H1 (cell line): ENCODE data around the gene MAML3. TPM values are rescaled to one million over a fixed set of nuclear protein-coding genes. Genes with fewer than 3 reads are reported as not detected.

ENCODE experiments used
- GTF2F1 ChIP-seq: IDR thresholded peaks from 2 replicates; pipeline ENCODE4 v1.6.1; 2012; ENCODE audit warnings: low read depth, low read length, improper control_type of control experiment, borderline replicate concordance
- NANOG ChIP-seq: IDR thresholded peaks from 2 replicates; pipeline ENCODE4 v1.6.1; 2011; ENCODE audit warnings: low read length, low read depth, mild to moderate bottlenecking, inconsistent platforms; ENCODE audit not compliant: insufficient read depth, poor library complexity, severe bottlenecking
- polyA plus RNA-seq, 7 experiments: library from polyadenylated mRNA; depleted of rRNA in 3 of 7; stranded (reverse) in 5 of 7; unstranded in 2 of 7; fragments of >200 nt in 5 of 7; fragments of 200-250 nt in 2 of 7; gene quantifications; 1 replicate in 5 of 7; 2 replicates in 1 of 7; 4 replicates in 1 of 7; pipeline versions ENCODE4 v1.2.1 to v1.2.3, GENCODE V29; 2011 to 2013; ENCODE audit warnings: missing spikeins in 2 of 7, mixed read lengths in 2 of 7
- total RNA-seq: library from RNA; stranded (reverse); fragmentation: NEBNext Ultra II Directional; extraction: Animal tissue kit (Norgen Biotek cat#: 25700); gene quantifications from 2 replicates; pipeline ENCODE4 v1.2.1, GENCODE V29; 2021
- TF ChIP-seq, protein P1 (sequence below): fragments of 300-600 bp; sonication (generic); IDR thresholded peaks from 2 replicates; pipeline ENCODE4 v1.7.1; 2012; ENCODE audit warnings: low read length, moderate library complexity, mild to moderate bottlenecking, inconsistent platforms; ENCODE audit not compliant: insufficient replicate concordance

The MAML3 gene
- total and polyA plus RNA-seq, 2 of the 8 experiments (the other 6 are each of a cell fraction or from before 2014, with no cell fraction given) = 2.1 to 5.7 TPM

DNA sequence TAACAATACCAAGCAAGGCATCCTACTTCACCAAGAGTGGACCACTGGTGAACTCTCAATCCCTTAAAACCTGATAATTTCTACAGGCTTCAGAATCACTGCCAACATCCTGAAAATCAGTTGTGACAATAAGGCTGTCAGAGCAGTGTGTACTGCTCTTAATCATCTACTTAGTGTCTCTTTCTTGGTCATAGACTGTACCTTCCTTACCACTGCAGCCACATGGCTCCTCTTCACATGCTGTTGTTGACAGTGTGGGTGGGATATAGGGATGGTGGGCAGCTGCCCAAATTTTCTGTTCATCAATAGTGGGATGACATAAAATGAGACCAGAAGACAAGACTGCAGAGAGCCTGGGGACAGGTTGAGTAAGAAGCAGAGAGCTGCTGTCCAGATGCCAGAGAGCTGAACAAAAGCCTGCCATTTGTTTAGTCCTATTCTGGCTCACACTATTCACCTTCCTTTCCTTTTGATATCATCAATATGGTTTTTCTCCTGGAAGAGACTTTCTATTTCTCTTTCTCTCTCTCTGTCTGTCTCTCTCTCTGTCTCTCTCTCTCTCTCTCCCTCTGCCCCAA lies 309.4 kb downstream of the MAML3 start (continued):
- TF ChIP-seq, protein P1, sequence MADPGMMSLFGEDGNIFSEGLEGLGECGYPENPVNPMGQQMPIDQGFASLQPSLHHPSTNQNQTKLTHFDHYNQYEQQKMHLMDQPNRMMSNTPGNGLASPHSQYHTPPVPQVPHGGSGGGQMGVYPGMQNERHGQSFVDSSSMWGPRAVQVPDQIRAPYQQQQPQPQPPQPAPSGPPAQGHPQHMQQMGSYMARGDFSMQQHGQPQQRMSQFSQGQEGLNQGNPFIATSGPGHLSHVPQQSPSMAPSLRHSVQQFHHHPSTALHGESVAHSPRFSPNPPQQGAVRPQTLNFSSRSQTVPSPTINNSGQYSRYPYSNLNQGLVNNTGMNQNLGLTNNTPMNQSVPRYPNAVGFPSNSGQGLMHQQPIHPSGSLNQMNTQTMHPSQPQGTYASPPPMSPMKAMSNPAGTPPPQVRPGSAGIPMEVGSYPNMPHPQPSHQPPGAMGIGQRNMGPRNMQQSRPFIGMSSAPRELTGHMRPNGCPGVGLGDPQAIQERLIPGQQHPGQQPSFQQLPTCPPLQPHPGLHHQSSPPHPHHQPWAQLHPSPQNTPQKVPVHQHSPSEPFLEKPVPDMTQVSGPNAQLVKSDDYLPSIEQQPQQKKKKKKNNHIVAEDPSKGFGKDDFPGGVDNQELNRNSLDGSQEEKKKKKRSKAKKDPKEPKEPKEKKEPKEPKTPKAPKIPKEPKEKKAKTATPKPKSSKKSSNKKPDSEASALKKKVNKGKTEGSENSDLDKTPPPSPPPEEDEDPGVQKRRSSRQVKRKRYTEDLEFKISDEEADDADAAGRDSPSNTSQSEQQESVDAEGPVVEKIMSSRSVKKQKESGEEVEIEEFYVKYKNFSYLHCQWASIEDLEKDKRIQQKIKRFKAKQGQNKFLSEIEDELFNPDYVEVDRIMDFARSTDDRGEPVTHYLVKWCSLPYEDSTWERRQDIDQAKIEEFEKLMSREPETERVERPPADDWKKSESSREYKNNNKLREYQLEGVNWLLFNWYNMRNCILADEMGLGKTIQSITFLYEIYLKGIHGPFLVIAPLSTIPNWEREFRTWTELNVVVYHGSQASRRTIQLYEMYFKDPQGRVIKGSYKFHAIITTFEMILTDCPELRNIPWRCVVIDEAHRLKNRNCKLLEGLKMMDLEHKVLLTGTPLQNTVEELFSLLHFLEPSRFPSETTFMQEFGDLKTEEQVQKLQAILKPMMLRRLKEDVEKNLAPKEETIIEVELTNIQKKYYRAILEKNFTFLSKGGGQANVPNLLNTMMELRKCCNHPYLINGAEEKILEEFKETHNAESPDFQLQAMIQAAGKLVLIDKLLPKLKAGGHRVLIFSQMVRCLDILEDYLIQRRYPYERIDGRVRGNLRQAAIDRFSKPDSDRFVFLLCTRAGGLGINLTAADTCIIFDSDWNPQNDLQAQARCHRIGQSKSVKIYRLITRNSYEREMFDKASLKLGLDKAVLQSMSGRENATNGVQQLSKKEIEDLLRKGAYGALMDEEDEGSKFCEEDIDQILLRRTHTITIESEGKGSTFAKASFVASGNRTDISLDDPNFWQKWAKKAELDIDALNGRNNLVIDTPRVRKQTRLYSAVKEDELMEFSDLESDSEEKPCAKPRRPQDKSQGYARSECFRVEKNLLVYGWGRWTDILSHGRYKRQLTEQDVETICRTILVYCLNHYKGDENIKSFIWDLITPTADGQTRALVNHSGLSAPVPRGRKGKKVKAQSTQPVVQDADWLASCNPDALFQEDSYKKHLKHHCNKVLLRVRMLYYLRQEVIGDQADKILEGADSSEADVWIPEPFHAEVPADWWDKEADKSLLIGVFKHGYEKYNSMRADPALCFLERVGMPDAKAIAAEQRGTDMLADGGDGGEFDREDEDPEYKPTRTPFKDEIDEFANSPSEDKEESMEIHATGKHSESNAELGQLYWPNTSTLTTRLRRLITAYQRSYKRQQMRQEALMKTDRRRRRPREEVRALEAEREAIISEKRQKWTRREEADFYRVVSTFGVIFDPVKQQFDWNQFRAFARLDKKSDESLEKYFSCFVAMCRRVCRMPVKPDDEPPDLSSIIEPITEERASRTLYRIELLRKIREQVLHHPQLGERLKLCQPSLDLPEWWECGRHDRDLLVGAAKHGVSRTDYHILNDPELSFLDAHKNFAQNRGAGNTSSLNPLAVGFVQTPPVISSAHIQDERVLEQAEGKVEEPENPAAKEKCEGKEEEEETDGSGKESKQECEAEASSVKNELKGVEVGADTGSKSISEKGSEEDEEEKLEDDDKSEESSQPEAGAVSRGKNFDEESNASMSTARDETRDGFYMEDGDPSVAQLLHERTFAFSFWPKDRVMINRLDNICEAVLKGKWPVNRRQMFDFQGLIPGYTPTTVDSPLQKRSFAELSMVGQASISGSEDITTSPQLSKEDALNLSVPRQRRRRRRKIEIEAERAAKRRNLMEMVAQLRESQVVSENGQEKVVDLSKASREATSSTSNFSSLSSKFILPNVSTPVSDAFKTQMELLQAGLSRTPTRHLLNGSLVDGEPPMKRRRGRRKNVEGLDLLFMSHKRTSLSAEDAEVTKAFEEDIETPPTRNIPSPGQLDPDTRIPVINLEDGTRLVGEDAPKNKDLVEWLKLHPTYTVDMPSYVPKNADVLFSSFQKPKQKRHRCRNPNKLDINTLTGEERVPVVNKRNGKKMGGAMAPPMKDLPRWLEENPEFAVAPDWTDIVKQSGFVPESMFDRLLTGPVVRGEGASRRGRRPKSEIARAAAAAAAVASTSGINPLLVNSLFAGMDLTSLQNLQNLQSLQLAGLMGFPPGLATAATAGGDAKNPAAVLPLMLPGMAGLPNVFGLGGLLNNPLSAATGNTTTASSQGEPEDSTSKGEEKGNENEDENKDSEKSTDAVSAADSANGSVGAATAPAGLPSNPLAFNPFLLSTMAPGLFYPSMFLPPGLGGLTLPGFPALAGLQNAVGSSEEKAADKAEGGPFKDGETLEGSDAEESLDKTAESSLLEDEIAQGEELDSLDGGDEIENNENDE = no peak
- TF ChIP-seq NANOG (no peak), GTF2F1 (no peak)
- TF ChIP-seq, all 59 proteins: peak for 0
